K562 (cell line): ENCODE measurements around the gene C4orf36. TPM values are rescaled to one million over a fixed set of nuclear protein-coding genes. Genes with fewer than 3 reads are reported as not detected.

Experiments used
- ATAC-seq: fragments of 200-7000 bp; cut with Tn5 transposase; 3 replicates; pipeline ENCODE4 v1.9.1; 2020; ENCODE audit warnings: moderate library complexity
- BruUV-seq: library from RNA; stranded (reverse); fragments of 400-500 nt; replicated peaks from 2 replicates; lab custom pipeline; 2021; lab: Mats Ljungman, UMichigan
- CTCF ChIA-PET: fragments of 300-600 bp; formaldehyde crosslinking; extraction: SDS; loops from one replicate; lab custom pipeline; 2021; ENCODE audit warnings: low intra/inter-chr PET ratio; lab: Yijun Ruan, JAX
- POLR2A ChIA-PET: fragments of 300-600, 350-650 bp; sonication (Branson Sonifier 250); formaldehyde crosslinking; extraction: SDS; loops from one replicate; lab custom pipeline; 2021; ENCODE audit warnings: antibody characterized with exemption, inconsistent platforms; lab: Yijun Ruan, JAX
- DNase-seq, 4 experiments: peaks; one replicate each; pipeline versions ENCODE4 v3.0.0 to v3.0.0-alpha.2; 2011 to 2018; ENCODE audit warnings: low spot score in 3 of 4, mixed read lengths in 3 of 4; ENCODE audit errors: extremely low read depth in 1 of 4
- FAIRE-seq: peaks from 2 replicates; lab custom pipeline; 2011; peaks lifted over from hg19 to GRCh38; lab: Jason Lieb, UNC
- H2AFZ ChIP-seq: 2 replicates; pipeline ENCODE4 v1.6.0; 2011; ENCODE audit warnings: low read depth, low read length, control low read depth, inconsistent platforms
- H3K27ac ChIP-seq: fragments of 200-600 bp; 3 replicates; pipeline ENCODE4 v1.8.0; 2011; ENCODE audit warnings: low read depth, mild to moderate bottlenecking, control low read depth, inconsistent platforms, low read length, moderate library complexity, mixed read lengths; ENCODE audit errors: extremely low read depth
- H3K27me3 ChIP-seq, 2 experiments: fragments of 300-600 bp in 1 of 2; 2 replicates in 1 of 2; 3 replicates in 1 of 2; pipeline versions ENCODE4 v1.6.0 to v1.8.0; 2011; ENCODE audit warnings: inconsistent platforms in 2 of 2, low read length in 2 of 2, mild to moderate bottlenecking in 1 of 2, mixed read lengths in 1 of 2, moderate library complexity in 1 of 2; ENCODE audit not compliant: control insufficient read depth in 2 of 2, insufficient read depth in 2 of 2
- H3K36me3 ChIP-seq: fragments of 300-600 bp; 3 replicates; pipeline ENCODE4 v1.8.0; 2011; ENCODE audit warnings: mild to moderate bottlenecking, low read length, inconsistent platforms; ENCODE audit not compliant: control insufficient read depth, insufficient read depth
- H3K4me1 ChIP-seq, 2 experiments: fragments of 200-600 bp in 1 of 2; replicated peaks in 1 of 2; 2 replicates in 1 of 2; 3 replicates in 1 of 2; pipeline versions ENCODE4 v1.5.1 to v1.8.0; 2011; ENCODE audit warnings: inconsistent platforms in 2 of 2, low read length in 2 of 2, mild to moderate bottlenecking in 1 of 2, mixed read lengths in 1 of 2, moderate library complexity in 1 of 2; ENCODE audit not compliant: control insufficient read depth in 2 of 2, insufficient read depth in 2 of 2
- H3K4me2 ChIP-seq: 2 replicates; pipeline ENCODE4 v1.6.1; 2011; ENCODE audit warnings: low read length, control low read depth, inconsistent platforms, mixed read lengths; ENCODE audit not compliant: insufficient read depth
- H3K4me3 ChIP-seq: fragments of 200-600 bp; sonication (generic), shearing (Covaris generic); 2 replicates; pipeline ENCODE4 v1.5.1; 2016; ENCODE audit warnings: control low read depth, inconsistent platforms
- H3K79me2 ChIP-seq: fragments of 200-600 bp; 3 replicates; pipeline ENCODE4 v1.8.0; 2011; ENCODE audit warnings: low read length, inconsistent platforms; ENCODE audit not compliant: control insufficient read depth, insufficient read depth
- H3K9ac ChIP-seq, 2 experiments: 2 replicates each; pipeline versions ENCODE4 v1.6.0 to v1.6.1; 2011; ENCODE audit warnings: low read depth in 2 of 2, low read length in 2 of 2, control low read depth in 1 of 2, inconsistent platforms in 1 of 2, mild to moderate bottlenecking in 1 of 2, mixed read lengths in 1 of 2; ENCODE audit not compliant: insufficient read depth in 1 of 2
- H3K9me1 ChIP-seq: one replicate; pipeline ENCODE4 v1.6.0; 2011; ENCODE audit warnings: inconsistent platforms, mild to moderate bottlenecking, low read length, moderate library complexity; ENCODE audit not compliant: control insufficient read depth, insufficient read depth
- H3K9me3 ChIP-seq: replicated peaks from 2 replicates; pipeline ENCODE4 v1.5.1; 2011; ENCODE audit warnings: low read depth, low read length, inconsistent platforms; ENCODE audit not compliant: control insufficient read depth, insufficient read depth
- H4K20me1 ChIP-seq: replicated peaks from 2 replicates; pipeline ENCODE4 v1.6.1; 2011; ENCODE audit warnings: low read length, inconsistent platforms, mixed read lengths; ENCODE audit not compliant: control insufficient read depth, insufficient read depth
- C11orf30 ChIP-seq: fragments of 450-650 bp; IDR thresholded peaks from 2 replicates; pipeline ENCODE4 v1.6.1; 2016; ENCODE audit warnings: low read depth, mild to moderate bottlenecking
- CAMTA2 ChIP-seq: fragments of 250-450 bp; sonication (Bioruptor Pico); conservative IDR thresholded peaks from 2 replicates; pipeline ENCODE4 v1.5.1; 2022
- CBX1 ChIP-seq: sonication (generic); IDR thresholded peaks from 2 replicates; pipeline ENCODE4 v1.6.1; 2016; ENCODE audit warnings: antibody characterized with exemption, low read depth, mild to moderate bottlenecking
- CBX5 ChIP-seq: IDR thresholded peaks from 2 replicates; pipeline ENCODE4 v1.6.1; 2014; ENCODE audit warnings: low read depth, borderline replicate concordance
- CHD1 ChIP-seq: fragments of 200-600 bp; sonication (generic); IDR thresholded peaks from one replicate; pipeline ENCODE4 v1.6.1; 2012; ENCODE audit warnings: mild to moderate bottlenecking, moderate library complexity, low read length, inconsistent platforms
- FOXA3 ChIP-seq, 2 experiments: fragments of 450-650 bp in 1 of 2; sonication (generic) in 1 of 2; formaldehyde crosslinking; IDR thresholded peaks in 1 of 2; conservative IDR thresholded peaks in 1 of 2; 2 replicates each; pipeline versions ENCODE4 v1.4.0 to v1.8.0; 2020 to 2022; ENCODE audit warnings: mild to moderate bottlenecking in 2 of 2, missing genetic modification reagents in 1 of 2
- FOXK2 ChIP-seq, 2 experiments: fragments of 450-650 bp; IDR thresholded peaks in 1 of 2; conservative IDR thresholded peaks in 1 of 2; 2 replicates each; pipeline ENCODE4 v1.6.1; 2016; ENCODE audit warnings: low read depth in 2 of 2, mild to moderate bottlenecking in 1 of 2
- GABPB1 ChIP-seq: sonication (generic); formaldehyde crosslinking; IDR thresholded peaks from 2 replicates; pipeline ENCODE4 v1.8.0; 2022; ENCODE audit warnings: mild to moderate bottlenecking, missing genetic modification reagents
- IRF2 ChIP-seq: sonication (generic); formaldehyde crosslinking; IDR thresholded peaks from 2 replicates; pipeline ENCODE4 v1.8.1; 2022; ENCODE audit warnings: mild to moderate bottlenecking, missing genetic modification reagents
- LARP7 ChIP-seq: fragments of 450-650 bp; IDR thresholded peaks from 2 replicates; pipeline ENCODE4 v1.6.1; 2016
- MAFF ChIP-seq: IDR thresholded peaks from 2 replicates; pipeline ENCODE4 v1.6.1; 2012; ENCODE audit warnings: low read length, improper control_type of control experiment
- MAFG ChIP-seq: fragments of 450-650 bp; conservative IDR thresholded peaks from 2 replicates; pipeline ENCODE4 v1.6.1; 2016; ENCODE audit warnings: missing genetic modification characterization, missing compliant biosample characterization
- NFE2 ChIP-seq: IDR thresholded peaks from 2 replicates; pipeline ENCODE4 v1.6.1; 2014; ENCODE audit warnings: antibody characterized with exemption, low read depth
- NFE2L1 ChIP-seq: fragments of 450-650 bp; IDR thresholded peaks from 2 replicates; pipeline ENCODE4 v1.6.1; 2016; ENCODE audit warnings: missing genetic modification characterization, low read depth, mild to moderate bottlenecking, missing compliant biosample characterization, moderate library complexity, borderline replicate concordance
- ZNF316 ChIP-seq: fragments of 450-650 bp; IDR thresholded peaks from 2 replicates; pipeline ENCODE4 v1.6.1; 2016
- ZNF507 ChIP-seq: conservative IDR thresholded peaks from 2 replicates; pipeline ENCODE4 v1.6.1; 2017; ENCODE audit warnings: missing genetic modification characterization, missing compliant biosample characterization
- WGBS: fragments of 100-300 bp; shearing (Covaris generic); methylation state at CpG from one replicate; pipeline ENCODE4 v1.1.6; 2016; ENCODE audit warnings: low coverage, mixed read lengths; ENCODE audit not compliant: insufficient coverage; ENCODE audit errors: missing lambda C conversion rate; 5-methylcytosine and 5-hydroxymethylcytosine counted together
- in situ Hi-C: fragments of 300-500 bp; cut with MboI; formaldehyde crosslinking; loops from 4 replicates; pipeline ENCODE4 v1.15.0; 2018; ENCODE audit warnings: inconsistent platforms, mixed read lengths
- intact Hi-C: fragments of 100-400 bp; cut with micrococcal nuclease; formaldehyde crosslinking; loops from 2 replicates; pipeline ENCODE4 v1.14.2; 2022
- polyA plus RNA-seq, 8 experiments: library from polyadenylated mRNA; depleted of rRNA in 4 of 8; stranded (reverse) in 5 of 8; unstranded in 3 of 8; fragments of >200 nt; fragmentation: Nextera tagmentation in 2 of 8; fragmentation: Illumina TruSeq in 1 of 8; extraction: Ambion mirVana in 2 of 8; extraction: Trizol in 1 of 8; gene quantifications; 2 replicates each; pipeline versions ENCODE4 v1.2.1 to v1.2.3, GENCODE V29; 2011 to 2014; ENCODE audit warnings: inconsistent platforms in 1 of 8, missing spikeins in 1 of 8
- total RNA-seq, 7 experiments: library from RNA; depleted of rRNA in 6 of 7; stranded (reverse); fragments of >200 nt in 6 of 7; fragmentation: Illumina TruSeq in 2 of 7; extraction: Trizol in 2 of 7; gene quantifications; 2 replicates each; pipeline versions ENCODE4 v1.2.1 to v1.2.3, GENCODE V29; 2011 to 2021; ENCODE audit warnings: low replicate concordance in 1 of 7

C4orf36 gene
- total and polyA plus RNA-seq, 9 of the 15 experiments (the other 6 are each of a cell fraction or from before 2014, with no cell fraction given): 0.14 to 0.45 (median 0.20) TPM; not detected in 5

GRCh38 chr4:86835677-86836076, 56.5 kb downstream of the C4orf36 start:
- ChIA-PET CTCF (no interaction called here), POLR2A (no interaction called here)
- no peak overlapping the region for H3K4me3 ChIP-seq
- H3K9me1 ChIP-seq: no peaks in the 10 kb centered on the region
- H3K27me3 ChIP-seq: no peaks in the 10 kb centered on the region; a peak in 1 of 5 replicates
- in situ Hi-C loops (no loop called here), intact Hi-C loops (no loop called here)
- no peak overlapping the region for H3K9ac ChIP-seq
- FAIRE-seq: no peak
- no peaks in the 10 kb centered on the region for H4K20me1 ChIP-seq
- H3K27ac ChIP-seq: no peak overlapping the region
- DNase-seq: no peak
- WGBS: 0% methylated on average over 3 of the region's 3 CpGs
- TF ChIP-seq MAFF (peak; percentile 19; the same call in 1 of the 2 replicates), ZNF507 (tag) (no peak), NFE2 (peak; percentile 63; the same call in 1 of the 2 replicates), CAMTA2 (CRISPR knock-in tag) (no peak), LARP7 (no peak), NFE2L1 (tag) (peak; percentile 56), CBX1 (no peak), MAFG (tag) (peak; percentile 70), GABPB1 (CRISPR knock-in tag) (no peak), C11orf30 (peak; percentile 47; the same call in 1 of the 2 replicates), FOXA3 (CRISPR knock-in tag; conservative IDR thresholded peaks at IDR 0.05 in 1 of 2, IDR thresholded peaks at IDR 0.05 in 1 of 2) (no peak), CHD1 (no peak), CBX5 (no peak), ZNF316 (peak; percentile 70), IRF2 (no peak), FOXK2 (conservative IDR thresholded peaks at IDR 0.05 in 1 of 2, IDR thresholded peaks at IDR 0.05 in 1 of 2; ENCODE audit: low read depth in 2 of 2) (no peak)
- BruUV-seq: no TSS peak
- no peak overlapping the region for H3K4me2 ChIP-seq
- H2AFZ ChIP-seq: no peak overlapping the region
- H3K79me2 ChIP-seq: no peaks in the 10 kb centered on the region
- ATAC-seq: no peak
- H3K9me3 ChIP-seq: no peaks in the 10 kb centered on the region
- H3K4me1 ChIP-seq: no peaks in the 10 kb centered on the region
- H3K36me3 ChIP-seq: no peaks in the 10 kb centered on the region
